NCI-H1694 (cell line): ENCODE data around the gene LRRN2.
"Not testable (repeated sequence)": the region's sequence is repeated elsewhere in the genome, so short reads cannot be mapped to it uniquely, and the experiment has no call there.

Source experiments
- DNase-seq: peaks from one replicate; lab custom pipeline; 2025; lab: John Stamatoyannopoulos, UW

Gene LRRN2

DNA sequence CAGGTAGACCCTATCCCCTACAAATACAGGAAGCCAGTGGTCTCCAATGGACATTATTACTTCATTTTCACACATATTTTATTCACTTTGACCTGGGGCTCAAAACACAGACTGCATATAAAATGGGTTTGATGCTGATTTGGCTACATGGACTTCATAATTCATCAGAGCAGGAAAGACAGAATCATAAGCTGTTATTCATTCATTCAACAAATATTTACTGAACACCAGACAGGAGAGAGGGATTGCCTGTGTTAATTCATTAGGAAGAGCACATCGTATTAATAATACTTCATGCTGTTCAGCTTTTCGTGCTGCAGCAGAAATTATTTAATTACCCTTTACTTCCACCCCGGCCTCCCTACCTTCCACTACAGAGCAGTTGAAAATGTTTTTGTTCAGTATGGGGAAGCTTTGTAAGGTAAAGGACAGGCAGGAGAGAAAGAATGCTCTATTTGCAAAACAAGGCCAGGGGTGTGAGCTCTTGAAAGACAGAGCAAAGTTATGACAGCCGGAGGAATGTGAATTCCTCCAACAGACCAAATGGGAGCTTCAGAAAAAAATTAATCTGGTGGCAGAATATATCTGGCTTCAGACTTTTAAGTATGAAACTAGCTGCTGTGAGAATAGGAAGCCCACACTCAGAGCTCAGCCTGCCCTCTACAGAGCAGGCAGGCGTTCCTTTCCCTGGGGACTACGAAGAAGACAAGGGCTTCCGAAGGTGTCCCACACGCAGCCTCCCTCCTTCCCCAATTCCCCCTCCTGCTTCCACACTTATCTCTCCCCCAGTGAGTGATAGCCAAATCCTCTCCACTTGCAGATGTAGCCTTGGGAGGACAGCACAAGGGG lies 111.3 kb downstream of the LRRN2 start:
- no peak for DNase-seq

- no peak for DNase-seq
Observed at GRCh38 chr1:204572923-204573922, 112.3 kb downstream of the LRRN2 start.

GRCh38 chr1:204571631-204572030 lies 113.9 kb downstream of the LRRN2 start:
- DNase-seq: no peak

DNA sequence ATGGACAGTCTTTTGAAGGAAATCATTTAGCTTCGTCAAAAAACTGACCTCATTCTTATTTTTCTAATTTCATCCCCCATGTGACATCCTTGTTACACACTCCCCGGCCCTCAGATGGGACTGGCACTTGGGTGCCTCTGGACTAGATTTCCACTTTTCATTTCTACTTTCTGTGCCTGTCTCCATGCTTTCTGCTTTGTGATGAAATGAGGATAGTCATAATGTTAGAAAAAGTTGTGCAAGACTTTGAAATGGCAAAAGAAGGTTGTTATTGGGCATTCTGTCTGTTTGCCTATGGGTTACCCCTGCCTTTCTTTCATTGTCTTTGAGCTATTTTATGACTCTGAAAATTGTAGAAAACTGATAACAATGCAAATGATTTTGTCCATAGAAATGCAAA lies 114.4 kb downstream of the LRRN2 start:
- DNase-seq: no peak

DNA sequence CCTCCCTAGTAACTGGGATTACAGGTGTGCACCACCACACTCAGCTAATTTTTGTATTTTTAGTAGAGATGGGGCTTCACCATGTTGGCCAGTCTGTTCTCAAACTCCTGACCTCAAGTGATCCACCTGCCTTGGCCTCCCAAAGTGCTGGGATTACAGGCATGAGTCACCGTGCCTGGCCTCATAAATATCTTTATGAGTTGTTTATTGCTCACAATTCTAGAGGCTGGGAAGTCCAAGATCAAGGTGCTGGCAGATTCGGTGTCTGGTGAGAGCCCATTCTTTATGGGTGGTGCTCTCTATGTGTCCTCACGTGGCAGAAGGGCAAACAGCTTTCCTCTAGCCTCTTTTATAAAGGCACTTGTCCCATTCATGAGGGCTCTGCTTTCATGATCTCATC lies 115.5 kb downstream of the LRRN2 start:
- not testable (repeated sequence) for DNase-seq

- DNase-seq: no peak
Observed at GRCh38 chr1:204569478-204569877, 116.1 kb downstream of the LRRN2 start.

GRCh38 chr1:204568576-204569315 lies 116.8 kb downstream of the LRRN2 start:
- peak; percentile 66 for DNase-seq
